GM12878 (cell line): Measurements from ENCODE around the gene CCDC127. TPM values are rescaled to one million over a fixed set of nuclear protein-coding genes. Genes with fewer than 3 reads are reported as not detected.

Source experiments
- ATAC-seq: fragments of 200-7000 bp; cut with Tn5 transposase; 3 replicates; pipeline ENCODE4 v1.9.1; 2020; ENCODE audit warnings: mild to moderate bottlenecking, moderate library complexity
- BruUV-seq: library from RNA; stranded (reverse); fragments of 400-500 nt; replicated peaks from 2 replicates; lab custom pipeline; 2021; lab: Mats Ljungman, UMichigan
- CTCF ChIA-PET: fragments of 300-600 bp; sonication (Branson Sonifier 250); formaldehyde crosslinking; extraction: SDS; loops from one replicate; lab custom pipeline; 2021; ENCODE audit warnings: inconsistent platforms; lab: Yijun Ruan, JAX
- POLR2A ChIA-PET: fragments of 350-600 bp; formaldehyde crosslinking; extraction: SDS; loops from one replicate; lab custom pipeline; 2021; ENCODE audit warnings: inconsistent platforms; lab: Charles Lee
- RAD21 ChIA-PET: fragments of 300-600 bp; sonication (Branson Sonifier 250); formaldehyde crosslinking; loops from one replicate; lab custom pipeline; 2023; ENCODE audit warnings: antibody characterized with exemption; ENCODE audit not compliant: unreplicated experiment; lab: Charles Lee
- SMC1A ChIA-PET: fragments of 300-600 bp; sonication (Branson Sonifier 250); formaldehyde crosslinking; loops from one replicate; lab custom pipeline; 2023; ENCODE audit not compliant: unreplicated experiment, uncharacterized antibody; lab: Charles Lee
- DNase-seq: peaks from one replicate; pipeline ENCODE4 v3.0.0-alpha.2; 2011; ENCODE audit warnings: low read depth, low spot score
- FAIRE-seq: peaks from 3 replicates; lab custom pipeline; 2011; peaks lifted over from hg19 to GRCh38; lab: Jason Lieb, UNC
- H2AFZ ChIP-seq: 2 replicates; pipeline ENCODE4 v1.6.0; 2011; ENCODE audit warnings: low read depth, low read length, control low read depth; ENCODE audit not compliant: control insufficient read depth
- H3K27ac ChIP-seq: 2 replicates; pipeline ENCODE4 v1.5.1; 2011; ENCODE audit warnings: control low read depth; ENCODE audit not compliant: control insufficient read depth, insufficient read depth
- H3K27me3 ChIP-seq, 2 experiments: replicated peaks in 1 of 2; 2 replicates each; pipeline versions ENCODE4 v1.6.0 to v1.6.1; 2011; ENCODE audit warnings: low read length in 1 of 2; ENCODE audit not compliant: control insufficient read depth in 2 of 2, insufficient read depth in 2 of 2
- H3K36me3 ChIP-seq, 2 experiments: 2 replicates each; pipeline ENCODE4 v1.5.1; 2011; ENCODE audit warnings: low read length in 1 of 2; ENCODE audit not compliant: control insufficient read depth in 2 of 2, insufficient read depth in 2 of 2
- H3K4me1 ChIP-seq: 2 replicates; pipeline ENCODE4 v1.6.1; 2011; ENCODE audit warnings: mild to moderate bottlenecking, low read length, moderate library complexity, mixed read lengths; ENCODE audit not compliant: control insufficient read depth, insufficient read depth
- H3K4me2 ChIP-seq: 2 replicates; pipeline ENCODE4 v1.6.0; 2011; ENCODE audit warnings: control low read depth; ENCODE audit not compliant: control insufficient read depth, insufficient read depth
- H3K4me3 ChIP-seq: fragments of 200-600 bp; sonication (generic); 2 replicates; pipeline ENCODE4 v1.5.1; 2016
- H3K79me2 ChIP-seq: 2 replicates; pipeline ENCODE4 v1.6.0; 2011; ENCODE audit warnings: low read length; ENCODE audit not compliant: control insufficient read depth, insufficient read depth
- H3K9ac ChIP-seq: 2 replicates; pipeline ENCODE4 v1.8.0; 2011; ENCODE audit warnings: low read length, control low read depth, mixed read lengths; ENCODE audit not compliant: control insufficient read depth, insufficient read depth
- H3K9me3 ChIP-seq: replicated peaks from 3 replicates; pipeline ENCODE4 v1.5.1; 2011; ENCODE audit warnings: mild to moderate bottlenecking, low read length; ENCODE audit not compliant: control insufficient read depth, insufficient read depth
- H4K20me1 ChIP-seq: 2 replicates; pipeline ENCODE4 v1.6.0; 2011; ENCODE audit not compliant: control insufficient read depth, insufficient read depth
- ASH2L ChIP-seq: fragments of 300-600, 200-600 bp; sonication (generic); IDR thresholded peaks from 2 replicates; pipeline ENCODE4 v1.6.1; 2017; ENCODE audit warnings: low read depth, mild to moderate bottlenecking, borderline replicate concordance
- BMI1 ChIP-seq: fragments of 450-650 bp; IDR thresholded peaks from 2 replicates; pipeline ENCODE4 v1.6.1; 2016; ENCODE audit warnings: mild to moderate bottlenecking, moderate library complexity, borderline replicate concordance
- CREB1 ChIP-seq: IDR thresholded peaks from 2 replicates; pipeline ENCODE4 v1.6.1; 2012; ENCODE audit warnings: low read depth, mild to moderate bottlenecking, inconsistent platforms
- CREM ChIP-seq: IDR thresholded peaks from 2 replicates; pipeline ENCODE4 v1.6.1; 2014; ENCODE audit warnings: antibody characterized with exemption, low read depth
- EP300 ChIP-seq, 2 experiments: fragments of 150-350 bp in 1 of 2; IDR thresholded peaks; 2 replicates each; pipeline ENCODE4 v1.6.1; 2011 to 2012; ENCODE audit warnings: low read depth in 2 of 2, low read length in 2 of 2, borderline replicate concordance in 1 of 2, improper control_type of control experiment in 1 of 2, inconsistent platforms in 1 of 2; ENCODE audit not compliant: control insufficient read depth in 1 of 2
- FOXK2 ChIP-seq: fragments of 450-650 bp; IDR thresholded peaks from 2 replicates; pipeline ENCODE4 v1.6.1; 2017; ENCODE audit warnings: mild to moderate bottlenecking, moderate library complexity
- IRF5 ChIP-seq: fragments of 450-650 bp; IDR thresholded peaks from 2 replicates; pipeline ENCODE4 v1.6.1; 2017; ENCODE audit warnings: borderline replicate concordance
- MYC ChIP-seq: IDR thresholded peaks from 2 replicates; pipeline ENCODE4 v1.6.1; 2011; ENCODE audit warnings: mild to moderate bottlenecking, low read length, moderate library complexity, inconsistent platforms; ENCODE audit not compliant: insufficient read depth, insufficient replicate concordance, insufficient read length, severe bottlenecking
- POLR2A ChIP-seq: IDR thresholded peaks from 2 replicates; pipeline ENCODE4 v1.6.1; 2011; ENCODE audit warnings: low read depth, mild to moderate bottlenecking, low read length
- RAD21 ChIP-seq: IDR thresholded peaks from 2 replicates; pipeline ENCODE4 v1.6.1; 2011; ENCODE audit warnings: mild to moderate bottlenecking, low read depth, low read length, moderate library complexity; ENCODE audit not compliant: insufficient read depth
- RELA ChIP-seq: fragments of 450-650 bp; IDR thresholded peaks from 2 replicates; pipeline ENCODE4 v1.8.0; 2014; ENCODE audit warnings: borderline replicate concordance; ENCODE audit not compliant: partially characterized antibody
- RELB ChIP-seq: fragments of 450-650 bp; IDR thresholded peaks from 2 replicates; pipeline ENCODE4 v1.6.1; 2017; ENCODE audit warnings: low read depth, mild to moderate bottlenecking, moderate library complexity
- SIN3A ChIP-seq: IDR thresholded peaks from 2 replicates; pipeline ENCODE4 v1.6.1; 2012; ENCODE audit warnings: low read depth, low read length, improper control_type of control experiment
- SIX5 ChIP-seq: IDR thresholded peaks from 2 replicates; pipeline ENCODE4 v1.6.1; 2011; ENCODE audit warnings: mild to moderate bottlenecking, low read depth, low read length, moderate library complexity; ENCODE audit not compliant: severe bottlenecking
- STAT3 ChIP-seq: IDR thresholded peaks from 2 replicates; pipeline ENCODE4 v1.6.1; 2011; ENCODE audit warnings: low read depth, low read length, improper control_type of control experiment
- TCF12 ChIP-seq: IDR thresholded peaks from 2 replicates; pipeline ENCODE4 v1.6.1; 2011; ENCODE audit warnings: low read depth, mild to moderate bottlenecking, low read length
- USF2 ChIP-seq: IDR thresholded peaks from 2 replicates; pipeline ENCODE4 v1.6.1; 2011; ENCODE audit warnings: low read depth, low read length, improper control_type of control experiment, borderline replicate concordance
- WGBS: methylation state at CpG from one replicate; pipeline ENCODE4 v1.1.6; 2016; ENCODE audit warnings: low lambda C conversion rate; ENCODE audit not compliant: insufficient replicate concordance, insufficient coverage; ENCODE audit errors: missing lambda C conversion rate; 5-methylcytosine and 5-hydroxymethylcytosine counted together
- in situ Hi-C: fragments of 300-500 bp; cut with MboI; formaldehyde crosslinking; loops from 9 replicates; pipeline ENCODE4 v1.14.3; 2018; ENCODE audit warnings: mixed read lengths
- intact Hi-C: fragments of 100-400 bp; cut with micrococcal nuclease; formaldehyde crosslinking; loops from one replicate; pipeline ENCODE4 v1.14.2; 2022; ENCODE audit not compliant: unreplicated experiment
- polyA plus RNA-seq, 11 experiments: library from polyadenylated mRNA; depleted of rRNA in 4 of 11; unstranded in 6 of 11; stranded (reverse) in 5 of 11; fragments of >200 nt; fragmentation: Nextera tagmentation in 4 of 11; fragmentation: Illumina TruSeq in 1 of 11; extraction: Ambion mirVana in 4 of 11; extraction: Trizol in 1 of 11; gene quantifications; 1 replicate in 1 of 11; 2 replicates in 10 of 11; pipeline versions ENCODE4 v1.2.1 to v1.2.3, GENCODE V29; 2011 to 2016; ENCODE audit warnings: inconsistent platforms in 2 of 11, missing spikeins in 2 of 11, low read depth in 1 of 11
- total RNA-seq, 4 experiments: library from RNA; depleted of rRNA in 3 of 4; stranded (reverse); fragments of >200 nt in 3 of 4; fragmentation: Illumina TruSeq in 1 of 4; extraction: Trizol in 1 of 4; gene quantifications; 2 replicates each; pipeline versions ENCODE4 v1.2.1 to v1.2.3, GENCODE V29; 2013 to 2021
- TF ChIP-seq, protein P1 (sequence below): IDR thresholded peaks from 2 replicates; pipeline ENCODE4 v1.6.1; 2012; ENCODE audit warnings: low read depth, low read length, improper control_type of control experiment

The CCDC127 gene
- total and polyA plus RNA-seq, 10 of the 15 experiments (the other 5 are each of a cell fraction or from before 2014, with no cell fraction given), result 1.9 to 6.9 (median 2.9) TPM

DNA sequence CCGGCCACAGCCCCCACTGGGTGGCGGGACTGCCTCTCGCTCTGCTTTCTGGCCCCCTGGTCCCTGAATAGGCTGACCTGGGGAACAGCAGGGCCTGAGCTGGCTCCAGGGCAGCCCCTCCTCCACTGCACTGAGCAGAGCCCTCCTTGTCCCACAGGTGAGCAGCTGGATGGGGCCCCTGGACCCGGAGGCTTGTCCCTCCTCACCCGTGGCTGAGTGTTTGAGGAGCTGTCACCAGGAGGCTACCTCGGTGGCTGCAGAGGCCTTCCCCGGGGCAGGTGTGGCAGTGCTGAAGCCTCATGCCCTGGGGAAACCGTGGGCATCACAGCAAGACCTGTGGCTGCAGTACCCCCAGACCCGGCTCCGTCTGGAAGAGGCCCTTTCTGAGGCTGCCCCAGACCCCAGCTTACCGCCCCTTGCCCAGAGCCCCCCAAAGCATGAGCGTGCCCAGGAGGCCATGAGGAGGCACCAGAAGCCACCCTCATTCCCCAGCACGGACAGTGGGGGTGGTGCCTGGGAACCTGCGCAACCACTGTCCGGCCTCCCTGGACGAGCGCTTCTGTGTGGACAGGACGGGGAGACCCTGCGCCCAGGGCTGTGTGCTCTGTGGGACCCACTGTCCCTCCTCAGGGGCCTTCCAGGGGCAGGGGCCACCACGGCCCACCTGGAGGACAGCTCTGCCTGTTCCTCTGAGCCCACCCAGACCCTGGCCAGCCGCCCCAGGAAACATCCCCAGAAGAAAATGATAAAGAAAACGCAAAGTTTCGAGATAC is 55.2 kb downstream of the CCDC127 start:
- H3K4me2 ChIP-seq, result no peak overlapping the region
- ATAC-seq (no peak), DNase-seq (no peak), FAIRE-seq (no peak)
- no peak for TF ChIP-seq RELA
- no peak for TF ChIP-seq EP300 (IDR thresholded peaks at IDR 0.05; ENCODE audit: borderline replicate concordance in 1 of 2, control insufficient read depth in 1 of 2, low read depth in 2 of 2, low read length in 2 of 2)
- TF ChIP-seq IRF5, result no peak
- TF ChIP-seq TCF12, result no peak
- no peak for TF ChIP-seq SIN3A
- no peak for TF ChIP-seq CREM
- no peak for TF ChIP-seq ASH2L
- no peak for TF ChIP-seq FOXK2
- TF ChIP-seq, protein P1, sequence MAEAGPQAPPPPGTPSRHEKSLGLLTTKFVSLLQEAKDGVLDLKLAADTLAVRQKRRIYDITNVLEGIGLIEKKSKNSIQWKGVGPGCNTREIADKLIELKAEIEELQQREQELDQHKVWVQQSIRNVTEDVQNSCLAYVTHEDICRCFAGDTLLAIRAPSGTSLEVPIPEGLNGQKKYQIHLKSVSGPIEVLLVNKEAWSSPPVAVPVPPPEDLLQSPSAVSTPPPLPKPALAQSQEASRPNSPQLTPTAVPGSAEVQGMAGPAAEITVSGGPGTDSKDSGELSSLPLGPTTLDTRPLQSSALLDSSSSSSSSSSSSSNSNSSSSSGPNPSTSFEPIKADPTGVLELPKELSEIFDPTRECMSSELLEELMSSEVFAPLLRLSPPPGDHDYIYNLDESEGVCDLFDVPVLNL, result no peak
- TF ChIP-seq SIX5, result no peak
- TF ChIP-seq USF2, result no peak
- TF ChIP-seq BMI1, result no peak
- no peak for TF ChIP-seq RELB
- no peak for TF ChIP-seq POLR2A
- no peak for TF ChIP-seq MYC
- TF ChIP-seq RAD21, result no peak
- no peak for TF ChIP-seq STAT3
- no peak for TF ChIP-seq CREB1
- WGBS, result 45% methylated on average over 22 of the region's 23 CpGs
- no peak overlapping the region for H3K9ac ChIP-seq
- in situ Hi-C loops, result no loop called here
- H3K79me2 ChIP-seq, result no peaks in the 10 kb centered on the region
- ChIA-PET RAD21 (no interaction called here), SMC1A (no interaction called here), CTCF (no interaction called here), POLR2A (no interaction called here)
- no peak overlapping the region for H3K27ac ChIP-seq
- no peak overlapping the region for H3K4me3 ChIP-seq
- no TSS peak for BruUV-seq
- H4K20me1 ChIP-seq, result no peaks in the 10 kb centered on the region
- H2AFZ ChIP-seq, result no peak overlapping the region
- no peaks in the 10 kb centered on the region for H3K36me3 ChIP-seq
- H3K9me3 ChIP-seq, result no peaks in the 10 kb centered on the region; the same call in 2 of the 3 replicates
- H3K27me3 ChIP-seq, result no peaks in the 10 kb centered on the region
- no peaks in the 10 kb centered on the region for H3K4me1 ChIP-seq
- intact Hi-C loops, result no loop called here
